ENCODE measurements around the gene A3GALT2.

Gene A3GALT2

DNA sequence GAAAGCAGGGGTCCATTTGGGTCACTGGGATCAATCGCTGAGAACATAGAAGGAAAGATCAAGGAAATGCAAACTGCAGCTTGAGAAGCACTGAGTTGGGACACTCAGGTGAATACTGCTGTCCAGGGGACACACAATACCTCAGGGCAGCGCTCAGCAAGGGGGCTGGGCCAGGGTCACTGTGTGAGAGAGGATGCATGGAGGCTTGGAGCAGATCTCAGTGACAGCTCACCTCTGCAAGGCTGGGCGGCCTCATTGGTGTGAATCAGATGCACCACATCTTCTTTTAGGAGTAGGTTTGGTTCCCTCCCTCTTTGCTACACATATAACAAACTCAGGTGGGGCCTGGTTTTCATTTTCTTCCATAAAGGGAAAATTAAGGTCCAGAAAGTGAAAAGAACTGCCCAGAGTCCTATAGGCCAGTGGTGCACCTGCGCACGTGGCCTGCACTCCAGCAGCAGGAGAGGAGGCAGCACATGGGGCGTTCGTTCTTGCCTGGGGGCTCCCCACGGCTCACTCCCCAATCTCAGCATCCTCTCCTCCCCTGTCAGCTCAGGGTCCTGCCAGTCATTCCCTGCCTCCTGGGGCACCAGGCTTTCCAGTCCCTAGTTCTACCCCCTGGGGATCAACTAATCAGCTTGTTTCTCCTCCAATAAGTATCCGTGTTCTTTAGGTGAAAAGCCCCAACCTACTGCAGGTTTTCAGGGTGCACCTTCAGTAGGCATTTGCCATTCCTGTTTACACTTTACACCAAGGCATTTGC, 1.5 kb downstream of the A3GALT2 start:
- H3K27me3 ChIP-seq (ENCODE audit: insufficient read depth, low read length, poor library complexity, severe bottlenecking) = no peaks in the 10 kb centered on the region
- no peak overlapping the region for H3K9ac ChIP-seq (ENCODE audit: low read depth, low read length, poor library complexity, severe bottlenecking)
- no peaks in the 10 kb centered on the region for H3K4me1 ChIP-seq (ENCODE audit: insufficient read depth, low read length, poor library complexity, severe bottlenecking)
- H2AFZ ChIP-seq (ENCODE audit: low read length) = no peak overlapping the region
- no peak overlapping the region for H3K4me3 ChIP-seq (ENCODE audit: low read length, poor library complexity, severe bottlenecking)
- H3K4me2 ChIP-seq (ENCODE audit: low read depth, low read length, poor library complexity, severe bottlenecking) = no peak overlapping the region
- H3K36me3 ChIP-seq (ENCODE audit: insufficient read depth, low read length) = peaks cover 16% of the 10 kb centered on the region; the same call in 1 of the 2 replicates
- H3F3A ChIP-seq (ENCODE audit: low read depth) = no peaks in the 10 kb centered on the region
- no peaks in the 10 kb centered on the region for H3K9me3 ChIP-seq (ENCODE audit: insufficient read depth, low read depth, low read length)
- TF ChIP-seq, protein P1, sequence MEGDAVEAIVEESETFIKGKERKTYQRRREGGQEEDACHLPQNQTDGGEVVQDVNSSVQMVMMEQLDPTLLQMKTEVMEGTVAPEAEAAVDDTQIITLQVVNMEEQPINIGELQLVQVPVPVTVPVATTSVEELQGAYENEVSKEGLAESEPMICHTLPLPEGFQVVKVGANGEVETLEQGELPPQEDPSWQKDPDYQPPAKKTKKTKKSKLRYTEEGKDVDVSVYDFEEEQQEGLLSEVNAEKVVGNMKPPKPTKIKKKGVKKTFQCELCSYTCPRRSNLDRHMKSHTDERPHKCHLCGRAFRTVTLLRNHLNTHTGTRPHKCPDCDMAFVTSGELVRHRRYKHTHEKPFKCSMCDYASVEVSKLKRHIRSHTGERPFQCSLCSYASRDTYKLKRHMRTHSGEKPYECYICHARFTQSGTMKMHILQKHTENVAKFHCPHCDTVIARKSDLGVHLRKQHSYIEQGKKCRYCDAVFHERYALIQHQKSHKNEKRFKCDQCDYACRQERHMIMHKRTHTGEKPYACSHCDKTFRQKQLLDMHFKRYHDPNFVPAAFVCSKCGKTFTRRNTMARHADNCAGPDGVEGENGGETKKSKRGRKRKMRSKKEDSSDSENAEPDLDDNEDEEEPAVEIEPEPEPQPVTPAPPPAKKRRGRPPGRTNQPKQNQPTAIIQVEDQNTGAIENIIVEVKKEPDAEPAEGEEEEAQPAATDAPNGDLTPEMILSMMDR (conservative IDR thresholded peaks at IDR 0.05; ENCODE audit: low read length) = no peak
- TF ChIP-seq EZH2phosphoT487 (IDR thresholded peaks at IDR 0.05; ENCODE audit: borderline replicate concordance) = no peak
- H4K20me1 ChIP-seq (ENCODE audit: insufficient read depth, low read length, poor library complexity, severe bottlenecking) = no peaks in the 10 kb centered on the region
- no peaks in the 10 kb centered on the region for H3K79me2 ChIP-seq (ENCODE audit: insufficient read depth, low read length)
- no peaks in the 10 kb centered on the region for H3K9me2 ChIP-seq (replicated peaks; ENCODE audit: low read depth, low read length)

DNA sequence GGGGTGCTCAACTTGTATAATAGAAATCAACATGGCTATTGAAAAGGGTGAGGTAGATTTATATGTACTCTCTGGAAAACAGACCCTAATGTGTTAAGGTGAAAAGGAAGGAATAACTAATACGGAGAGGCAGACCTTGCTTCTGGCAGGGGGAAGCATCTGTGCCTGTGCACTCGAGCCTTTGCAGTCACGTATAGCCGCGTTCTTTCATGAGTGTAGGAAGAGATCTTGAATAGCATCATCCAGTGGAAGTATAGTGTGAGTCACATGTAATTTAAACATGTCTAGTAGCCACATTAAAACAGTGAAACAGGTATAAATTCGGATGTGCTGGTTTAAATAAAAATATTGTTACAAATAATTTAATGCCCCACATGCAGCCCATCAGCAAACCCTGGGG, 3.0 kb downstream of the A3GALT2 start:
- H3K9ac ChIP-seq (ENCODE audit: low read depth, low read length, poor library complexity, severe bottlenecking) = no peak overlapping the region
- no peak overlapping the region for H3K4me2 ChIP-seq (ENCODE audit: low read depth, low read length, poor library complexity, severe bottlenecking)
- no peak overlapping the region for H2AFZ ChIP-seq (ENCODE audit: low read length)
- H3K9me2 ChIP-seq (replicated peaks; ENCODE audit: low read depth, low read length) = no peaks in the 10 kb centered on the region
- H3K4me1 ChIP-seq (ENCODE audit: insufficient read depth, low read length, poor library complexity, severe bottlenecking) = no peaks in the 10 kb centered on the region
- no peak for TF ChIP-seq EZH2phosphoT487 (IDR thresholded peaks at IDR 0.05; ENCODE audit: borderline replicate concordance)
- TF ChIP-seq, protein P1 (conservative IDR thresholded peaks at IDR 0.05; ENCODE audit: low read length) = no peak
- no peak overlapping the region for H3K4me3 ChIP-seq (ENCODE audit: low read length, poor library complexity, severe bottlenecking)
- H3K27me3 ChIP-seq (ENCODE audit: insufficient read depth, low read length, poor library complexity, severe bottlenecking) = no peaks in the 10 kb centered on the region
- H3F3A ChIP-seq (ENCODE audit: low read depth) = no peaks in the 10 kb centered on the region
- H3K9me3 ChIP-seq (ENCODE audit: insufficient read depth, low read depth, low read length) = no peaks in the 10 kb centered on the region
- H3K36me3 ChIP-seq (ENCODE audit: insufficient read depth, low read length) = peaks cover 1% of the 10 kb centered on the region; the same call in 1 of the 2 replicates
- no peaks in the 10 kb centered on the region for H3K79me2 ChIP-seq (ENCODE audit: insufficient read depth, low read length)
- no peaks in the 10 kb centered on the region for H4K20me1 ChIP-seq (ENCODE audit: insufficient read depth, low read length, poor library complexity, severe bottlenecking)

DNA sequence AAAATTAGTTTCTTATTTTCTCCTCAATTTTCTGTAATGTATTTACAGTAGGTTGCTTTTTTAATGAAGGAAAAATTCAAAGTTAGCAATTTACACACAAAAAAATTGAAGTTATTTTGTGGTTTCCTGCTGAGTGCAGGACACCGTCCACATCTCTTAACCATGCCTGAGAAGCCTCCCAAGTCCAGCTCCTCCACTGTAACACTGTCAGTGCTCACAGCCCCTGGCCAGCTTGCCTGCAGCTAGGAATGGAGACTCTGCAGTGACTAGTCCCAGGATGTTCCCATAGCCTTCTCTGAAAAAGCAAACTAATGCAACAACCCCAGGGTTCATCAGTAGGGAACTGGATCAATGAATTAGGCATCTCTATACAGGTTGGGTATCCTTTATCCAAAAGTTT, 3.5 kb downstream of the A3GALT2 start:
- no peaks in the 10 kb centered on the region for H3K79me2 ChIP-seq (ENCODE audit: insufficient read depth, low read length)
- no peaks in the 10 kb centered on the region for H3K4me1 ChIP-seq (ENCODE audit: insufficient read depth, low read length, poor library complexity, severe bottlenecking)
- no peaks in the 10 kb centered on the region; the same call in 1 of the 2 replicates for H3K36me3 ChIP-seq (ENCODE audit: insufficient read depth, low read length)
- H3K4me3 ChIP-seq (ENCODE audit: low read length, poor library complexity, severe bottlenecking) = no peak overlapping the region
- no peaks in the 10 kb centered on the region for H4K20me1 ChIP-seq (ENCODE audit: insufficient read depth, low read length, poor library complexity, severe bottlenecking)
- no peaks in the 10 kb centered on the region for H3K9me3 ChIP-seq (ENCODE audit: insufficient read depth, low read depth, low read length)
- H3F3A ChIP-seq (ENCODE audit: low read depth) = no peaks in the 10 kb centered on the region
- H3K27me3 ChIP-seq (ENCODE audit: insufficient read depth, low read length, poor library complexity, severe bottlenecking) = no peaks in the 10 kb centered on the region
- H3K4me2 ChIP-seq (ENCODE audit: low read depth, low read length, poor library complexity, severe bottlenecking) = no peak overlapping the region
- TF ChIP-seq, protein P1 (conservative IDR thresholded peaks at IDR 0.05; ENCODE audit: low read length) = no peak
- no peak overlapping the region for H2AFZ ChIP-seq (ENCODE audit: low read length)
- H3K9ac ChIP-seq (ENCODE audit: low read depth, low read length, poor library complexity, severe bottlenecking) = no peak overlapping the region
- H3K9me2 ChIP-seq (replicated peaks; ENCODE audit: low read depth, low read length) = no peaks in the 10 kb centered on the region
